ENCODE results near the gene ETS1.

ETS1 gene, protein sequence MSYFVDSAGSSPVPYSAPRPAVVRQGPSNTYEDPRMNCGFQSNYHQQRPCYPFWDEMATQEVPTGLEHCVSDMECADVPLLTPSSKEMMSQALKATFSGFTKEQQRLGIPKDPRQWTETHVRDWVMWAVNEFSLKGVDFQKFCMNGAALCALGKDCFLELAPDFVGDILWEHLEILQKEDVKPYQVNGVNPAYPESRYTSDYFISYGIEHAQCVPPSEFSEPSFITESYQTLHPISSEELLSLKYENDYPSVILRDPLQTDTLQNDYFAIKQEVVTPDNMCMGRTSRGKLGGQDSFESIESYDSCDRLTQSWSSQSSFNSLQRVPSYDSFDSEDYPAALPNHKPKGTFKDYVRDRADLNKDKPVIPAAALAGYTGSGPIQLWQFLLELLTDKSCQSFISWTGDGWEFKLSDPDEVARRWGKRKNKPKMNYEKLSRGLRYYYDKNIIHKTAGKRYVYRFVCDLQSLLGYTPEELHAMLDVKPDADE

DNA sequence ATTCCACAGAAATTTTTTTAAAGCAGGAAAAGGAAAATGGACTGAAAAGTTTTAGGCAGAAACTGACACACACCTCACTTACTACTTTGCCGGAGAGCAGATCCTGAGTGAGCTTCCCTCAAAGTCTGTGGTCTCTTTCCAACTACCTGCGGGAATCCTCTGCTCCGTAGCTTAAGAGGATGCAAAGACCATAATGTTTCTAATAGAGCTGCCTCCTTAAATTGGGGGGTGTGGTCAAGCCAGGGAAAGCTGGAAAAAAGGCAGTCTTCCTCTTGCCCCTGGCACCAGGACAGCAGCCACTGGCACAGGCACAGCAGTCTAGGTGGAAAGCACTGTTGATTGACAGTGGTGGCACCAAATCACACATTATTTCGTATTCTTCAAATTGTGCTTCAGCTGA, at the start of gene ETS1:
Gene ETS1 (minus strand): TSS at position 144 of the 400 bp plus-strand sequence. CDS start 14,428 bp downstream, outside the sequence.
- no peak for DNase-seq (ENCODE audit: low read depth in 2 of 2, low spot score in 1 of 2)

GRCh38 chr11:128634395-128634794, 47.0 kb upstream of the ETS1 start:
- no peak for DNase-seq (ENCODE audit: low read depth in 2 of 2, low spot score in 1 of 2)

DNA sequence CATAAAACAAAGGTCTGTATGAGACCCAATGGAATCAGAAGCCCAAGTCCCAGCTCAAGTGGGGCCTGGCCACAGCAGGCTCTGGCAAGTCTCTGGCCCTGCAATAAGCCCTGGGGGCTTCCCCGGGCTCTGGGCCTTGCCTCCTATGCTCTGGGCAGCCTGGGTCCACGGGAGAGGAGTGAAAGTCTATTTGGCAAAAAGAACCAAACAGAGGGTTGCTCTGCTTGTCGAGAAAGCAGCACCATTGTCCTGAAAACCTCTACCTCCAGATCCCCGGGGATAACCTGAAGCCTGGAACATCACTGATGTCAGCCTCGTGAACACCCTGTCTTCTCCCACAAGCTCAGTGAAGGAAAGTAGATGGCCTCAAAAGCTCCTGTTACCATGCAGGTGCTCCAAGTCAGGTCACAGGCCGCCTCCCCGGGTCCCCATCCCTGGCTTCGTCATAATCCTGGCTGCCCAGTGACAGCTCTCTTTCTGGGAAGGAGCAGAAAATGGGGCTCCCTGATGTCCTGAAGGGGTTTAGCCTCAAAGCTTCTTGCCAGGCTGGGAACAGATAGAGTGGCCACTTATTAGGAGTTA, 46.1 kb upstream of the ETS1 start:
- no peak for DNase-seq (ENCODE audit: low read depth in 2 of 2, low spot score in 1 of 2)

DNA sequence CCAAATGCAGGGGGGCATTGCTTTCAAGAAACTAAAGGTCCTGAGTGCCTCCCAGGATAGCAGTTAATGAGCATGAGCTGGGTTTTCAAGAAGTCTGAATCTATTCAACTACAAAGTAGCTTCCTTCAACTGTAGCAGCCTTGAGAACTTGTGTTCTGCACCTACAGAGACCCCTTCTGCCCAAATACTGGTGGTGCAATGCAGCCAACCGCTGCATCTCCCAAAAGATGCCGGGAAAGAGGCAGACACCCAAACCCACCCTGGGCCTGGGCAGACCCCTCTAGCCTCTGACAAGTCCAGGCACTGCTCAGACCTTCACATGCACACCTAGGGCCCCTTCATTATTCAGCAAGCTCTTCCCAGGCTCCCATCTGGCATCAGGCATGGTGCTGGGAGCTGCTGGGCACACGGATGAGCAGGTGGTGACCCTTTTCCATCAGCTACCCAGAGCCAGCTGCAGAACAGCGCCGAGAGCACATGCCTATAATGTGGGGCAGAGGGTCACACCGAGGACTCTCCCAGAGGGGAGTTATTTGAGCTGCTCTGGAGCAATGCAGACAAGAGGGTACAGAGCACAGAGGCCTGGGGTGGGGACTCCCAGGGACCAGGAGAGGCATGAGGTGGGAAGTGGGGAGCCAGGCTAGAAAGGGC, 44.9 kb upstream of the ETS1 start:
- no peak for DNase-seq (ENCODE audit: low read depth in 2 of 2, low spot score in 1 of 2)

GRCh38 chr11:128630367-128631230, 43.2 kb upstream of the ETS1 start:
- peak; percentile 90 to 93 for DNase-seq (ENCODE audit: low read depth in 2 of 2, low spot score in 1 of 2)

DNA sequence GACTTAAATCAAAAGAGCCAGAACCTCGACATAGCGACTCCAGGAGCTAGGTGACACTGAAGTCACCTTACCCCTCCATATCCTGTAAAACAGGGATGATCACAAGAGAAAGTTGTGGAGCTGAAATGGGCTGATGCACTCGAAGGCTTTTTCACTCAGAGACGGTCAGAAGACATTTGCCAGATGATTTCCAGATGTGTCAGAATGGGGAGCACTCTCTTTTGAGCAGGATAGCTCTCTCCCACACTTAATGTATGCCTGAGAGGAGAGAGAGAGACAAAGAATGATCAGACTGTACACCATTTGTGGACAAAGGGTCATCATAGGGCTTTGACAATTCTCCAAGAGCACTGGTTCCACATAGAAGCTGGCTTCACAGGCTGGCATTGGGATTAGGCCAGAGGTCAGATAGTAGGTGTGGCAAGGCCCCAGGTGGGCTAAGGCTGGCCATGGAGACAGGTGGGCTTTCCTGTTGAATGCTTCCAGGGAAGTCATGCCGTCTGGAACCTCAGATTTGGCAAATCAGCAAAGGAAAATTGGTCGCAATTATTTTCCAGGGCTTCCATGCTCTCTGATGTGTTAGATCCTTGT, 42.3 kb upstream of the ETS1 start:
- DNase-seq (ENCODE audit: low read depth in 2 of 2, low spot score in 1 of 2) = no peak

GRCh38 chr11:128628686-128629085, 41.3 kb upstream of the ETS1 start:
- no peak for DNase-seq (ENCODE audit: low read depth in 2 of 2, low spot score in 1 of 2)

DNA sequence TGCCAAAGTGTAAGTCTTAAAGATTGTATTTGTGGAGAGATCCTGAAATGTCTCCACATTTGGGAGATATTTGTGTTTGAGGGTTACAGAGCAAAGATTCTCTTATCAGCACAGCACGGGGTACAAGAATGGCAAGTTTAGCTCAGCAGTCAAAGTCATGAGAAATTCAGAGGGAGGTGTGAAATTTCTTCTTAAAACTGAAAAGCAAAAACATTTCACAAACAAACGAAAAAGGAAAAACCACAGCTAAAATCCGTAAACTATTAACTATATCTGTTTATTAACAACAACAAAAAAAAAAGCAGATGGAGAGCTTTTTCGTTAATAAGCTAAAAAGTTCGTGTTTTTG, 40.9 kb upstream of the ETS1 start:
- DNase-seq (ENCODE audit: low read depth in 2 of 2, low spot score in 1 of 2) = no peak

GRCh38 chr11:128627666-128628324, 40.4 kb upstream of the ETS1 start:
- DNase-seq (ENCODE audit: low read depth in 2 of 2, low spot score in 1 of 2) = no peak

- DNase-seq (ENCODE audit: low read depth in 2 of 2, low spot score in 1 of 2) = no peak
These were observed 39.7 kb upstream of the ETS1 start for GRCh38 chr11:128626913-128627665.

GRCh38 chr11:128625746-128626145, 38.4 kb upstream of the ETS1 start:
- no peak for DNase-seq (ENCODE audit: low read depth in 2 of 2, low spot score in 1 of 2)

DNA sequence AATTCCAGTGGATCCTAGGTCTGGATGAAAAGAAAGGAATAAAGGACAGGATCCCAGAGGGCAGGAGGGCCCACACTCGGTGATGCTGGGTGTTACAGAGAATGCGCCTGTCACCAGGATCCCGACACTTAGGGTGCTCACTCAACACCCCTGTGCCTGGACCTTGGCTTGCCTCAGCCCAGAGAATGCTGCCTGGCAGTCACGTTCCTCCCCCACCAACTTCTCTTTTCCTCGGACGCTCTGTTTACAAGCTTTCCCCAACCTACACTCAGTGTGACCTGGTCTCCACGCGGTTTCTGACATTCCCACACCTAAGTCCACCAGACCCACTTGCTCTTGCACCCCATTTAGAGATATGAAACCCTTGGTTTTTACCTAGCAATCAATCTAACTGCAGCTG, 38.0 kb upstream of the ETS1 start:
- no peak for DNase-seq (ENCODE audit: low read depth in 2 of 2, low spot score in 1 of 2)

DNA sequence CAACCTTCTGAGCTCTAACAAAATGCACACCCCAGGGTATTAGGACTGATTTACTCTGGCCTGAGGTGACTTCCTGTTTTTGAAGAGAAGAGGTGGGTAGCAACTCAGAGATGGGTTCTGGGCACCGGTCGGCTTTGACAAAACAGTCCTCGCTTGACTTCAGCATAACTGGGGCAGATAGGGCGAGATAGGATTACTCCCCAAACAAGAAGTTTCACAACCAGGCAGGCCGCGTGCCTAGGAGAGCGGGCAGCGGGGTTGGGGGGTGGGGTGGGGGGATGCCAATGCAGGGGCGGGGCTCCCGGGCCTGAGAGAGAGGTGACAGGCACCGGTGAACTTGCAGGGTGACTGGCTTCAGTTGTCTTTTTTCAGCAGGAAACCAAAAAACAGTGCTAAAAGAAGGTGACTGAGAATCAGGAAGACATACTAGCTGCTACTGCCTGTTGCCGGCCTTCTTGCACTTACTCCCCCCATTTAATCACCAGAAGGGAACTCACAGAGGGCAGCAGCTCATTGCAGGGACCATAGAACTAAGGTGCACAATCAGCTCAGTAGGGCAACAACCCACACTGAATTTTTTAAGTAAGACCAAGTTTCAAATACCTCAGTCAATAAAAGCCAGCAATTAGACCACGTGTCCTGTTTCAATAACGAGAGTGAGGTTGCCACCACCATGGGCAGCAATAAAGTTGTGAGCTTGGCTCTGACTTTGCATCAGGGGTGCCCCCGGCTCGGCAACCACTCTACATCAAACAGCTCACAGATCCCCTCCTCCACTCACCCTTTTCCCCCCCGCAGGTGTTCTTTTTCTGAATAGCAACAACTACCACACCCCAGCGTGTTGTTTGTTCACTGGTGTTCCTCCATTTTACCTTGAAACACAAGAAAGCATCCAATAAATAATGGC, 37.2 kb upstream of the ETS1 start:
- DNase-seq (ENCODE audit: low read depth in 2 of 2, low spot score in 1 of 2) = peak in 1 of 2 donors; percentile 34

GRCh38 chr11:128623091-128623490, 35.7 kb upstream of the ETS1 start:
- no peak for DNase-seq (ENCODE audit: low read depth in 2 of 2, low spot score in 1 of 2)

DNA sequence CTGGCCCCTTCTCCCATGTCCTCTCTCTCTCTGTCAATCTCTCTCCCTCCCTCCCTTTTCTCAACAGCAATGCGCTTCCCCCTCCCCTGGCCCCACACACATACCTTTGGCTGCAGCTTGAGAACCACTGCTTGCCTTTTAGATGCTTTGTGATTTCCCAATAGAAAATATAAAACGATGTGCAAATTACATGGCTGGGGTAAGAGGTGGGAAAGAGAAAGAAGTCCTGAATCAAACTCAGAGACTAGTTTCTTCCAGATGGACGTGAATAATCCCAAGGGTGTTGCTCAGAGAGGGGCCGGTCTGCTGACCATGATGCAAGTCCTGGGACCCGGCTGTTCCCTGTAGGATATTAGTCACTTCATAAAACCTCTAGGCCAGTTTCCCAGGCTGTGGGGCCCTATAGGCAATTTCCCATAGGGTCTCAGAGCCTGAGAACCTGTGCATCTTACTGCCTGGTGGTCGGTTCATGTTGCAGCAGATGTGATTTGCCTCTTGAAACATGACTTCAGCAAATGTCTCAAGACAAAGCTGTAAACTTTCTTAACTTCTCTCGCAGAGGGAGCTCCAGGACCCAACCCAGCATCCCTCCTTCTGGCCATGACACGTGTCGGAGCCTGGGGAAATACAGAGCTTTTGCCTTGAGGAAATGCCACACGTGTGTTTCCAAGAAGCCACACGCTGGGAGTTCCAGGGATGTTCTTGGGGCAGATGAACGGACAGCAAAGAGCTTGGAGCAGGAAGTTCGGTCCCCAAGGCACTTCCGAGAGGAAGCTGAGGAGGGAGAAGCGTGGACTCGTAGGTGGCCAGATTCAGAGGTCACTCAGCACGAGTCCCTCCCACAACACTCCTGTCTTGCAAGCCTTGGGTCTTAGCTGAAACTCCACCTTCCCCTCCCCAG, 34.5 kb upstream of the ETS1 start:
- no peak for DNase-seq (ENCODE audit: low read depth in 2 of 2, low spot score in 1 of 2)

- DNase-seq (ENCODE audit: low read depth in 2 of 2, low spot score in 1 of 2) = no peak
These were observed 33.1 kb upstream of the ETS1 start for GRCh38 chr11:128620309-128621100.

Measured in stimulated activated CD8-positive, alpha-beta memory T cell treated with anti-CD3 and anti-CD28 coated beads, Interleukin-4, amount 100 ng/mL, for 1 hour (primary cell).